Suprapubic skin (tissue), 3 donors: Measurements from ENCODE around the gene C20orf204.

Experiments
- POLR2AphosphoS5 ChIP-seq, 3 donors: sonication (generic); formaldehyde crosslinking; IDR thresholded peaks; one replicate each; pipeline ENCODE4 v1.6.1; 2017; ENCODE audit warnings: antibody characterized with exemption in 3 of 3
- TF ChIP-seq, protein P1 (sequence below), 2 donors: fragments of 200-600 bp in 1 of 2; fragments of 450-650 bp in 1 of 2; sonication (generic) in 1 of 2; IDR thresholded peaks; one replicate each; pipeline ENCODE4 v1.5.1; 2016 to 2019; ENCODE audit warnings: antibody characterized with exemption in 2 of 2, mild to moderate bottlenecking in 1 of 2, moderate library complexity in 1 of 2

DNA sequence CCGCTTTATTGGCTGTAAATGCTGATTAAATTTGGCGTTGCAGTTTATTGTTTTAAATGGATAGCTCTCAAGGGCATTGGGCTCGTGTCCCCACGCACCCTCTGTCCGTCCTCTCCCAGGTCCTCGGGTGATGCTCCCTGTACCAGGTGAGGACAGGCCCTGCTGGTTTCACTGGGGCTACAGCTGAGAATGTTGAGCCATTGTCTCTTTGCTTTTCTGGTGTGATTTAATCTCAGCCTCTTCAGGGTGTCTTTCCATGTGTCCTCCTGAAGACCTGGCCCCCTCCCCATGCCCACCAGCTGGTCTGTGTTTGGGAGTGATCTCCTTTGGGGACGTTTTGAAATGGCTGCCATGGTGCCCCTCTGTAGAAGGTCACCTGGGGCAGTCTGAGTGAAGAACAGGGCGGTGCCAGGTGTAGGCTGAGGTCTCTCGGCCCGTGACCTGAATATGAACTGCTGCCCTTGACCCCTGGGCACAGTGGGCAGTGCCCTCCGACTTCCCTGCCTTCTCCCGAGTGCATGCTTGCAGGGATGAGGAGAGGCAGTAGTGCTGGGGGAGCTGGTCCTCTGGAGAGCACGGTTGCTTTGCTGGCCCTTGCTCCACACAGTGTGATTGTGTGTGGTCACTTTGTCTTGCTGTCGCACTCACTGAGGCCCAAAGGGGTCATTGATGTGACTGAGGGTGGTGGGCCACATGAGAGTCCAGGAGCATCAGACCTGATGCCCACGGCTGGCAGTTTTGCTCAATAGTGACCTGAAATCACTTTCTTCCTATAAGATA lies 12.4 kb upstream of the C20orf204 start:
- TF ChIP-seq, protein P1, sequence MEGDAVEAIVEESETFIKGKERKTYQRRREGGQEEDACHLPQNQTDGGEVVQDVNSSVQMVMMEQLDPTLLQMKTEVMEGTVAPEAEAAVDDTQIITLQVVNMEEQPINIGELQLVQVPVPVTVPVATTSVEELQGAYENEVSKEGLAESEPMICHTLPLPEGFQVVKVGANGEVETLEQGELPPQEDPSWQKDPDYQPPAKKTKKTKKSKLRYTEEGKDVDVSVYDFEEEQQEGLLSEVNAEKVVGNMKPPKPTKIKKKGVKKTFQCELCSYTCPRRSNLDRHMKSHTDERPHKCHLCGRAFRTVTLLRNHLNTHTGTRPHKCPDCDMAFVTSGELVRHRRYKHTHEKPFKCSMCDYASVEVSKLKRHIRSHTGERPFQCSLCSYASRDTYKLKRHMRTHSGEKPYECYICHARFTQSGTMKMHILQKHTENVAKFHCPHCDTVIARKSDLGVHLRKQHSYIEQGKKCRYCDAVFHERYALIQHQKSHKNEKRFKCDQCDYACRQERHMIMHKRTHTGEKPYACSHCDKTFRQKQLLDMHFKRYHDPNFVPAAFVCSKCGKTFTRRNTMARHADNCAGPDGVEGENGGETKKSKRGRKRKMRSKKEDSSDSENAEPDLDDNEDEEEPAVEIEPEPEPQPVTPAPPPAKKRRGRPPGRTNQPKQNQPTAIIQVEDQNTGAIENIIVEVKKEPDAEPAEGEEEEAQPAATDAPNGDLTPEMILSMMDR (IDR thresholded peaks at IDR 0.05) = no peak
- TF ChIP-seq POLR2AphosphoS5 (IDR thresholded peaks at IDR 0.05) = no peak
